K562 (cell line): ENCODE measurements around the gene CXCR3. TPM values are rescaled to one million over a fixed set of nuclear protein-coding genes. Genes with fewer than 3 reads are reported as not detected.

ENCODE experiments used
- ATAC-seq: fragments of 200-7000 bp; cut with Tn5 transposase; 3 replicates; pipeline ENCODE4 v1.9.1; 2020; ENCODE audit warnings: moderate library complexity
- BruUV-seq: library from RNA; stranded (reverse); fragments of 400-500 nt; replicated peaks from 2 replicates; lab custom pipeline; 2021; lab: Mats Ljungman, UMichigan
- CTCF ChIA-PET: fragments of 300-600 bp; formaldehyde crosslinking; extraction: SDS; loops from one replicate; lab custom pipeline; 2021; ENCODE audit warnings: low intra/inter-chr PET ratio; lab: Yijun Ruan, JAX
- POLR2A ChIA-PET: fragments of 300-600, 350-650 bp; sonication (Branson Sonifier 250); formaldehyde crosslinking; extraction: SDS; loops from one replicate; lab custom pipeline; 2021; ENCODE audit warnings: antibody characterized with exemption, inconsistent platforms; lab: Yijun Ruan, JAX
- DNase-seq, 4 experiments: peaks; one replicate each; pipeline versions ENCODE4 v3.0.0 to v3.0.0-alpha.2; 2011 to 2018; ENCODE audit warnings: low spot score in 3 of 4, mixed read lengths in 3 of 4; ENCODE audit errors: extremely low read depth in 1 of 4
- FAIRE-seq: peaks from 2 replicates; lab custom pipeline; 2011; peaks lifted over from hg19 to GRCh38; lab: Jason Lieb, UNC
- H2AFZ ChIP-seq: 2 replicates; pipeline ENCODE4 v1.6.0; 2011; ENCODE audit warnings: low read depth, low read length, control low read depth, inconsistent platforms
- H3K27ac ChIP-seq: fragments of 200-600 bp; 3 replicates; pipeline ENCODE4 v1.8.0; 2011; ENCODE audit warnings: low read depth, mild to moderate bottlenecking, control low read depth, inconsistent platforms, low read length, moderate library complexity, mixed read lengths; ENCODE audit errors: extremely low read depth
- H3K27me3 ChIP-seq, 2 experiments: fragments of 300-600 bp in 1 of 2; 2 replicates in 1 of 2; 3 replicates in 1 of 2; pipeline versions ENCODE4 v1.6.0 to v1.8.0; 2011; ENCODE audit warnings: inconsistent platforms in 2 of 2, low read length in 2 of 2, mild to moderate bottlenecking in 1 of 2, mixed read lengths in 1 of 2, moderate library complexity in 1 of 2; ENCODE audit not compliant: control insufficient read depth in 2 of 2, insufficient read depth in 2 of 2
- H3K36me3 ChIP-seq: fragments of 300-600 bp; 3 replicates; pipeline ENCODE4 v1.8.0; 2011; ENCODE audit warnings: mild to moderate bottlenecking, low read length, inconsistent platforms; ENCODE audit not compliant: control insufficient read depth, insufficient read depth
- H3K4me1 ChIP-seq, 2 experiments: fragments of 200-600 bp in 1 of 2; replicated peaks in 1 of 2; 2 replicates in 1 of 2; 3 replicates in 1 of 2; pipeline versions ENCODE4 v1.5.1 to v1.8.0; 2011; ENCODE audit warnings: inconsistent platforms in 2 of 2, low read length in 2 of 2, mild to moderate bottlenecking in 1 of 2, mixed read lengths in 1 of 2, moderate library complexity in 1 of 2; ENCODE audit not compliant: control insufficient read depth in 2 of 2, insufficient read depth in 2 of 2
- H3K4me2 ChIP-seq: 2 replicates; pipeline ENCODE4 v1.6.1; 2011; ENCODE audit warnings: low read length, control low read depth, inconsistent platforms, mixed read lengths; ENCODE audit not compliant: insufficient read depth
- H3K4me3 ChIP-seq: fragments of 200-600 bp; sonication (generic), shearing (Covaris generic); 2 replicates; pipeline ENCODE4 v1.5.1; 2016; ENCODE audit warnings: control low read depth, inconsistent platforms
- H3K79me2 ChIP-seq: fragments of 200-600 bp; 3 replicates; pipeline ENCODE4 v1.8.0; 2011; ENCODE audit warnings: low read length, inconsistent platforms; ENCODE audit not compliant: control insufficient read depth, insufficient read depth
- H3K9ac ChIP-seq, 2 experiments: 2 replicates each; pipeline versions ENCODE4 v1.6.0 to v1.6.1; 2011; ENCODE audit warnings: low read depth in 2 of 2, low read length in 2 of 2, control low read depth in 1 of 2, inconsistent platforms in 1 of 2, mild to moderate bottlenecking in 1 of 2, mixed read lengths in 1 of 2; ENCODE audit not compliant: insufficient read depth in 1 of 2
- H3K9me1 ChIP-seq: one replicate; pipeline ENCODE4 v1.6.0; 2011; ENCODE audit warnings: inconsistent platforms, mild to moderate bottlenecking, low read length, moderate library complexity; ENCODE audit not compliant: control insufficient read depth, insufficient read depth
- H3K9me3 ChIP-seq: replicated peaks from 2 replicates; pipeline ENCODE4 v1.5.1; 2011; ENCODE audit warnings: low read depth, low read length, inconsistent platforms; ENCODE audit not compliant: control insufficient read depth, insufficient read depth
- H4K20me1 ChIP-seq: replicated peaks from 2 replicates; pipeline ENCODE4 v1.6.1; 2011; ENCODE audit warnings: low read length, inconsistent platforms, mixed read lengths; ENCODE audit not compliant: control insufficient read depth, insufficient read depth
- BCOR ChIP-seq: fragments of 450-650 bp; IDR thresholded peaks from 2 replicates; pipeline ENCODE4 v1.6.1; 2016
- CBFB ChIP-seq: sonication (generic); formaldehyde crosslinking; IDR thresholded peaks from 2 replicates; pipeline ENCODE4 v1.4.0; 2020; ENCODE audit warnings: mild to moderate bottlenecking, missing genetic modification reagents
- EP400 ChIP-seq: fragments of 450-650 bp; IDR thresholded peaks from 2 replicates; pipeline ENCODE4 v1.6.1; 2017; ENCODE audit warnings: antibody characterized with exemption, mild to moderate bottlenecking, moderate library complexity
- ETS1 ChIP-seq: conservative IDR thresholded peaks from 2 replicates; pipeline ENCODE4 v1.6.1; 2011; ENCODE audit warnings: low read depth, mild to moderate bottlenecking, low read length; ENCODE audit not compliant: control insufficient read depth
- KLF1 ChIP-seq: fragments of 450-650 bp; IDR thresholded peaks from 2 replicates; pipeline ENCODE4 v1.6.1; 2016; ENCODE audit warnings: missing genetic modification characterization, missing compliant biosample characterization
- KLF6 ChIP-seq: fragments of 250-450 bp; sonication (Bioruptor Pico); IDR thresholded peaks from 2 replicates; pipeline ENCODE4 v1.4.0; 2020; ENCODE audit warnings: mild to moderate bottlenecking, moderate library complexity, borderline replicate concordance
- LCOR ChIP-seq: sonication (generic); formaldehyde crosslinking; IDR thresholded peaks from 2 replicates; pipeline ENCODE4 v1.8.0; 2022; ENCODE audit warnings: mild to moderate bottlenecking, missing genetic modification reagents
- MAFG ChIP-seq: fragments of 450-650 bp; conservative IDR thresholded peaks from 2 replicates; pipeline ENCODE4 v1.6.1; 2016; ENCODE audit warnings: missing genetic modification characterization, missing compliant biosample characterization
- MCM7 ChIP-seq, 2 experiments: fragments of 450-650 bp; IDR thresholded peaks; 2 replicates each; pipeline ENCODE4 v1.6.1; 2016 to 2018
- NFE2L1 ChIP-seq: fragments of 450-650 bp; IDR thresholded peaks from 2 replicates; pipeline ENCODE4 v1.6.1; 2016; ENCODE audit warnings: missing genetic modification characterization, low read depth, mild to moderate bottlenecking, missing compliant biosample characterization, moderate library complexity, borderline replicate concordance
- SMARCB1 ChIP-seq: IDR thresholded peaks from 2 replicates; pipeline ENCODE4 v1.6.1; 2011; ENCODE audit warnings: improper control_type of control experiment, low read depth; ENCODE audit not compliant: insufficient read length
- SRSF7 ChIP-seq: fragments of 200-400 bp; formaldehyde crosslinking; optimal IDR thresholded peaks from 2 replicates; pipeline ENCODE3; 2017; ENCODE audit warnings: mild to moderate bottlenecking, low read depth, low read length
- THAP12 ChIP-seq: fragments of 250-450 bp; sonication (Bioruptor Pico); IDR thresholded peaks from 2 replicates; pipeline ENCODE4 v1.9.0; 2021; ENCODE audit warnings: mild to moderate bottlenecking, inconsistent platforms
- USF2 ChIP-seq: sonication (generic); formaldehyde crosslinking; IDR thresholded peaks from 2 replicates; pipeline ENCODE4 v1.5.0; 2020; ENCODE audit warnings: missing genetic modification reagents
- ZKSCAN3 ChIP-seq: fragments of 250-450 bp; sonication (Bioruptor Pico); IDR thresholded peaks from 2 replicates; pipeline ENCODE4 v1.4.0; 2020
- ZNF764 ChIP-seq: fragments of 250-450 bp; sonication (Bioruptor Pico); IDR thresholded peaks from 2 replicates; pipeline ENCODE4 v1.4.0; 2020; ENCODE audit warnings: low read depth, mild to moderate bottlenecking, moderate library complexity
- WGBS: fragments of 100-300 bp; shearing (Covaris generic); methylation state at CpG from one replicate; pipeline ENCODE4 v1.1.6; 2016; ENCODE audit warnings: low coverage, mixed read lengths; ENCODE audit not compliant: insufficient coverage; ENCODE audit errors: missing lambda C conversion rate; 5-methylcytosine and 5-hydroxymethylcytosine counted together
- in situ Hi-C: fragments of 300-500 bp; cut with MboI; formaldehyde crosslinking; loops from 4 replicates; pipeline ENCODE4 v1.15.0; 2018; ENCODE audit warnings: inconsistent platforms, mixed read lengths
- intact Hi-C: fragments of 100-400 bp; cut with micrococcal nuclease; formaldehyde crosslinking; loops from 2 replicates; pipeline ENCODE4 v1.14.2; 2022
- polyA plus RNA-seq, 8 experiments: library from polyadenylated mRNA; depleted of rRNA in 4 of 8; stranded (reverse) in 5 of 8; unstranded in 3 of 8; fragments of >200 nt; fragmentation: Nextera tagmentation in 2 of 8; fragmentation: Illumina TruSeq in 1 of 8; extraction: Ambion mirVana in 2 of 8; extraction: Trizol in 1 of 8; gene quantifications; 2 replicates each; pipeline versions ENCODE4 v1.2.1 to v1.2.3, GENCODE V29; 2011 to 2014; ENCODE audit warnings: inconsistent platforms in 1 of 8, missing spikeins in 1 of 8
- total RNA-seq, 7 experiments: library from RNA; depleted of rRNA in 6 of 7; stranded (reverse); fragments of >200 nt in 6 of 7; fragmentation: Illumina TruSeq in 2 of 7; extraction: Trizol in 2 of 7; gene quantifications; 2 replicates each; pipeline versions ENCODE4 v1.2.1 to v1.2.3, GENCODE V29; 2011 to 2021; ENCODE audit warnings: low replicate concordance in 1 of 7

The CXCR3 gene
- total and polyA plus RNA-seq, 9 of the 15 experiments (the other 6 are each of a cell fraction or from before 2014, with no cell fraction given) = not detected

GRCh38 chrX:71653344-71653743, 35.0 kb upstream of the CXCR3 start:
- no peak overlapping the region for H3K27ac ChIP-seq
- in situ Hi-C loops (loop anchor here (25.0 kb wide), 1 partner anchor 209 kb away; no protein-coding TSS in a partner anchor), intact Hi-C loops (loop anchor here (5.0 kb wide), 3 partner anchors 81 to 471 kb away; no protein-coding TSS in a partner anchor)
- no peaks in the 10 kb centered on the region; a peak in 1 of 5 replicates for H3K27me3 ChIP-seq
- FAIRE-seq (no peak), ATAC-seq (no peak), DNase-seq (no peak)
- POLR2A ChIA-PET = no interaction called here
- no peak overlapping the region for H3K4me3 ChIP-seq
- H3K9me3 ChIP-seq = no peaks in the 10 kb centered on the region; the same call in 1 of the 2 replicates
- H3K4me2 ChIP-seq = no peak overlapping the region
- no TSS peak for BruUV-seq
- no peak overlapping the region for H2AFZ ChIP-seq
- H3K4me1 ChIP-seq = no peaks in the 10 kb centered on the region; a peak in 2 of 5 replicates
- no peaks in the 10 kb centered on the region for H3K36me3 ChIP-seq
- H3K9me1 ChIP-seq = no peaks in the 10 kb centered on the region
- 0% methylated on average over 2 of the region's 2 CpGs for WGBS
- no peaks in the 10 kb centered on the region for H3K79me2 ChIP-seq
- no peaks in the 10 kb centered on the region for H4K20me1 ChIP-seq
- CTCF ChIA-PET = no interaction called here
- TF ChIP-seq MCM7 (IDR thresholded peaks at IDR 0.05) (no peak), EP400 (no peak), KLF6 (CRISPR knock-in tag) (no peak), USF2 (CRISPR knock-in tag) (no peak), LCOR (CRISPR knock-in tag) (no peak), SMARCB1 (no peak), SRSF7 (no peak), CBFB (no peak), THAP12 (CRISPR knock-in tag) (no peak), BCOR (no peak), NFE2L1 (tag) (no peak), ETS1 (no peak), ZNF764 (CRISPR knock-in tag) (no peak), MAFG (tag) (no peak), KLF1 (tag) (no peak), ZKSCAN3 (CRISPR knock-in tag) (no peak)
- H3K9ac ChIP-seq = no peak overlapping the region
